Vagina (tissue), 2 donors: ENCODE data around the gene GAL3ST3.

Source experiments
- CTCF ChIP-seq, 3 experiments: fragments of 450-650 bp in 2 of 3; fragments of 200-600 bp in 1 of 3; sonication (generic) in 1 of 3; IDR thresholded peaks; one replicate each; pipeline ENCODE4 v1.5.1; 2017 to 2019; ENCODE audit warnings: antibody characterized with exemption in 3 of 3, mild to moderate bottlenecking in 2 of 3, moderate library complexity in 2 of 3
- POLR2A ChIP-seq, 2 donors: fragments of 450-650 bp; IDR thresholded peaks; one replicate each; pipeline ENCODE4 v1.6.1; 2017; ENCODE audit warnings: antibody characterized with exemption in 2 of 2, mild to moderate bottlenecking in 2 of 2, moderate library complexity in 2 of 2

DNA sequence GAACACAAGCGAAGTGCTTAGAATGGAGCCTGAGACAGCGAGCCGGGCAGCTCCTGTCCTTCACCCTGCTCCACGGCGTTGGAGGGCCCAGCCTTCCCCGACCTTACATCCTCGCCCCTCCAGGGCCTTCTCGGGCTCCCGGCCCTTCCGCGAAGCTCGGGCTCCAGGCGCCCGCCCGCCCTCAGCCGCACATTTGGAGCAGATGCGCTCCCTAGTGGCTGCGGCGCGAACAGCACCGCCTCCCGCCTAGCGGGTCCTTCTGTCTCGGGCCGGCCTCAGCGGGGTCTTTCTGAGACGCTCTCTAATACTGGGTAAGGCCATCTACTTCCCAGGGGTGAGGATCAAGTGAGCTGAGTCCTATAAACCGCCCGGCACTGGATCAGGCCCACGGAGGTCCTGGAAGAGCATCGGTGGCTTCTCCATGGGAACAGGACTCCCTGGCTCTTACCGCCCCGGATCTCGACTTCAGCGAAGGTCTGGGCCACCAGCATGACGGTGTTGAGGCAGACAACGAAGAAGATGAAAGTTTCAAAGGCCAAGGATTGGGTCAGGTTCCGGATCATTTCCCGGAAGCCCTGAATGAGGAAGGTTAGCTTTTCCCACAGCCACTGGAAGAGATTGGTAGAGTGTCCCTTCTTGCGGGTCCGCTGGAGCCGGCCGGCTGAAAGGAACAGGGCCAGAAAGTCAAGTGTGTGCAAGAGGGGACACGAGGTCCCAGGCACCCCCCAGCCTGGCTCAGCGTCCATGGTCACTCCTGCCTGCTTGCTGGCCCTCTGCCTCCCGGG lies 26.4 kb downstream of the GAL3ST3 start:
- TF ChIP-seq POLR2A (IDR thresholded peaks at IDR 0.05): no peak
- TF ChIP-seq CTCF (IDR thresholded peaks at IDR 0.05): peak; percentile 74 to 86 (median 81)
